Trophoblast cell (in vitro differentiated cells and primary cell): Measurements from ENCODE around the gene NXN.

Experiments used
- DNase-seq, 2 donors: peaks; one replicate each; pipeline ENCODE4 v3.0.0-alpha.2; 2016
- H2AFZ ChIP-seq: 2 replicates; pipeline ENCODE4 v1.6.1; 2013; ENCODE audit warnings: low read length, moderate library complexity, mild to moderate bottlenecking; ENCODE audit not compliant: insufficient read depth, poor library complexity
- H2AK5ac ChIP-seq: 2 replicates; pipeline ENCODE4 v1.6.1; 2013; ENCODE audit warnings: mild to moderate bottlenecking, low read length
- H2BK120ac ChIP-seq: 2 replicates; pipeline ENCODE4 v1.6.1; 2013; ENCODE audit warnings: low read length, mild to moderate bottlenecking, moderate library complexity; ENCODE audit not compliant: insufficient read depth, poor library complexity
- H2BK12ac ChIP-seq: 2 replicates; pipeline ENCODE4 v1.6.1; 2013; ENCODE audit warnings: mild to moderate bottlenecking, low read length, moderate library complexity
- H2BK5ac ChIP-seq: 2 replicates; pipeline ENCODE4 v1.6.1; 2013; ENCODE audit warnings: low read length, low read depth, moderate library complexity, mild to moderate bottlenecking; ENCODE audit not compliant: poor library complexity
- H3K14ac ChIP-seq: 2 replicates; pipeline ENCODE4 v1.6.1; 2013; ENCODE audit warnings: mild to moderate bottlenecking, low read length
- H3K18ac ChIP-seq: 2 replicates; pipeline ENCODE4 v1.6.1; 2013; ENCODE audit warnings: mild to moderate bottlenecking, low read length
- H3K23ac ChIP-seq: 2 replicates; pipeline ENCODE4 v1.6.1; 2013; ENCODE audit warnings: low read length
- H3K27ac ChIP-seq: 2 replicates; pipeline ENCODE4 v1.5.1; 2013; ENCODE audit warnings: low read depth, mild to moderate bottlenecking, inconsistent platforms, low read length, moderate library complexity
- H3K27me3 ChIP-seq: 2 replicates; pipeline ENCODE4 v1.6.1; 2013; ENCODE audit warnings: inconsistent platforms, mild to moderate bottlenecking, low read length, moderate library complexity; ENCODE audit not compliant: insufficient read depth
- H3K36me3 ChIP-seq, 2 experiments: 1 replicate in 1 of 2; 2 replicates in 1 of 2; pipeline ENCODE4 v1.6.1; 2013; ENCODE audit warnings: low read length in 2 of 2, mild to moderate bottlenecking in 2 of 2, moderate library complexity in 1 of 2; ENCODE audit not compliant: insufficient read depth in 2 of 2, control insufficient read depth in 1 of 2
- H3K4ac ChIP-seq: 2 replicates; pipeline ENCODE4 v1.6.1; 2013; ENCODE audit warnings: low read depth, mild to moderate bottlenecking, low read length, moderate library complexity
- H3K4me1 ChIP-seq, 2 experiments: 1 replicate in 1 of 2; 2 replicates in 1 of 2; pipeline ENCODE4 v1.6.1; 2013; ENCODE audit warnings: low read length in 2 of 2, mild to moderate bottlenecking in 2 of 2, moderate library complexity in 1 of 2; ENCODE audit not compliant: insufficient read depth in 2 of 2, control insufficient read depth in 1 of 2
- H3K4me2 ChIP-seq: 2 replicates; pipeline ENCODE4 v1.6.1; 2013; ENCODE audit warnings: inconsistent platforms, mild to moderate bottlenecking, low read length, moderate library complexity
- H3K4me3 ChIP-seq: 2 replicates; pipeline ENCODE4 v1.5.1; 2013; ENCODE audit warnings: mild to moderate bottlenecking, low read depth, low read length, inconsistent platforms
- H3K79me1 ChIP-seq: one replicate; pipeline ENCODE4 v1.6.1; 2013; ENCODE audit warnings: low read length
- H3K79me2 ChIP-seq: 2 replicates; pipeline ENCODE4 v1.6.1; 2013; ENCODE audit warnings: low read length, mild to moderate bottlenecking; ENCODE audit not compliant: control insufficient read depth, insufficient read depth, poor library complexity
- H3K9ac ChIP-seq: 2 replicates; pipeline ENCODE4 v1.6.1; 2013; ENCODE audit warnings: mild to moderate bottlenecking, low read length
- H3K9me3 ChIP-seq: 2 replicates; pipeline ENCODE4 v1.6.1; 2013; ENCODE audit warnings: low read depth, mild to moderate bottlenecking, control low read depth, inconsistent platforms, low read length; ENCODE audit not compliant: insufficient read depth
- H4K12ac ChIP-seq: 2 replicates; pipeline ENCODE4 v1.6.1; 2013; ENCODE audit warnings: low read depth, mild to moderate bottlenecking, low read length, moderate library complexity
- H4K8ac ChIP-seq: 2 replicates; pipeline ENCODE4 v1.6.1; 2013; ENCODE audit warnings: low read depth, mild to moderate bottlenecking, low read length, moderate library complexity
- H4K91ac ChIP-seq: one replicate; pipeline ENCODE4 v1.6.1; 2013; ENCODE audit warnings: low read depth, mild to moderate bottlenecking, low read length, moderate library complexity
- WGBS: extraction: QIAGEN DNeasy Blood & Tissue Kit; methylation state at CpG from one replicate; pipeline ENCODE4 v1.1.7; 2013; ENCODE audit warnings: missing lambda C conversion rate; ENCODE audit not compliant: insufficient read length, insufficient coverage; ENCODE audit errors: extremely low coverage; 5-methylcytosine and 5-hydroxymethylcytosine counted together

Gene NXN

DNA sequence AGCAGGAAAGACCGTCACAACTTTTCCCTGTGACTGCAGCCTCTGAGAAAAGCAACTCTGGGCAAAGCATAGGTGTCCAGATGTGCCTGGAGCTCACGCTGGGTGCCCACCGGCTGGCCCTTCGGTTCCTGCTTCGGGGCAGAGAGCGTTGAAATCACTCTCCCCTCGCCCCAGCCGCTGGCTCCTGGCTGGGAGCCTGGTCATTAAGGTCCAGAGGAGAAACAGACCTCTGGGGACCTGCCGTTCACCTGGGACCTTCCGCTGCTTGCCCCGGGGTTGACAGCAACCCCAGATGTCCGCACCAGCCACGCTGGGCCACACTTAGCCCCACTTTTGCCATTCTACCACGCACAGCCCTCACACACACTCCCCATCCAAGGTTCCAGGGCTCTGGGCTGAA, 184.3 kb downstream of the NXN start:
- no peak overlapping the region for H2AFZ ChIP-seq
- H2BK120ac ChIP-seq: no peak overlapping the region
- no peaks in the 10 kb centered on the region for H3K9me3 ChIP-seq
- no peak overlapping the region for H4K91ac ChIP-seq
- no peak overlapping the region for H3K9ac ChIP-seq
- H3K4me2 ChIP-seq: no peak overlapping the region
- peaks cover 0 to 1% of the 10 kb centered on the region in 2 experiments for H3K4me1 ChIP-seq
- no peak overlapping the region for H3K18ac ChIP-seq
- H4K8ac ChIP-seq: no peak overlapping the region
- peaks cover 34 to 45% of the 10 kb centered on the region in 2 experiments for H3K36me3 ChIP-seq
- no peaks in the 10 kb centered on the region for H3K79me2 ChIP-seq
- no peak overlapping the region for H3K14ac ChIP-seq
- no peak overlapping the region for H3K4me3 ChIP-seq
- no peak overlapping the region for H3K23ac ChIP-seq
- no peak overlapping the region for H3K4ac ChIP-seq
- no peaks in the 10 kb centered on the region for H3K27me3 ChIP-seq
- H3K27ac ChIP-seq: no peak overlapping the region
- no peak overlapping the region for H4K12ac ChIP-seq
- no peak overlapping the region for H2BK12ac ChIP-seq
- no peak overlapping the region for H2BK5ac ChIP-seq
- no peaks in the 10 kb centered on the region for H3K79me1 ChIP-seq
- DNase-seq: no peak
- H2AK5ac ChIP-seq: no peak overlapping the region
- no CpG with 5 or more reads among the region's 14 CpGs for whole genome bisulfite sequencing

DNA sequence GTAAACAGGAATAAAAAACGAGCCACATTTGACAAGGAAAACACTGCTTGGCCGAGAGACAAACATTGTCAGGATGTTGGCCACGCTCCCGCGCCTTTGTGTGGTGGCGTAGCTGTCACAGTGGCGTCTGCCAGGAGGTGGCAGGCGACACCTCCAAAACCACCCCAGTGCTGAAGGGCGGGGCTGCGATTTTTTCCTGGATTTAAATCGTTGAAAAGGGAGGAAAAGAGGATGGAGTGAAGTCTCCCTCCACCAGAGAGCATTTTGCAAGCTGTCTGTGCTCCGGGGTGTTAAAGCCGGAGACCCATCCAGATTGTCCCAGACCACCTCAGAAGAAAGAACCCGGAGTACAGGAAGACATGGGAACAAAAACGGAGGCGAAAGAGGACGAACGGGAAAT, 184.7 kb downstream of the NXN start:
- no peak overlapping the region for H3K27ac ChIP-seq
- H3K23ac ChIP-seq: no peak overlapping the region
- H3K4me3 ChIP-seq: no peak overlapping the region
- no peak overlapping the region for H2BK12ac ChIP-seq
- peaks cover 2 to 4% of the 10 kb centered on the region in 2 experiments for H3K4me1 ChIP-seq
- no peaks in the 10 kb centered on the region for H3K9me3 ChIP-seq
- H2AFZ ChIP-seq: no peak overlapping the region
- H2AK5ac ChIP-seq: no peak overlapping the region
- no peaks in the 10 kb centered on the region for H3K79me1 ChIP-seq
- DNase-seq: peak; percentile 37 to 64
- no peak overlapping the region for H3K14ac ChIP-seq
- no peak overlapping the region for H2BK5ac ChIP-seq
- H3K9ac ChIP-seq: no peak overlapping the region
- no peak overlapping the region for H4K8ac ChIP-seq
- H2BK120ac ChIP-seq: no peak overlapping the region
- no CpG with 5 or more reads among the region's 18 CpGs for WGBS
- no peak overlapping the region for H4K12ac ChIP-seq
- H3K4ac ChIP-seq: no peak overlapping the region
- no peaks in the 10 kb centered on the region for H3K79me2 ChIP-seq
- H3K4me2 ChIP-seq: no peak overlapping the region
- H4K91ac ChIP-seq: no peak overlapping the region
- no peak overlapping the region for H3K18ac ChIP-seq
- peaks cover 33 to 44% of the 10 kb centered on the region in 2 experiments for H3K36me3 ChIP-seq
- no peaks in the 10 kb centered on the region for H3K27me3 ChIP-seq

GRCh38 chr17:792277-792676, 187.3 kb downstream of the NXN start:
- Histone ChIP-seq H3K27ac (no peak overlapping the region), H3K4me1 (peaks cover 2 to 4% of the 10 kb centered on the region in 2 experiments), H3K14ac (no peak overlapping the region), H3K4me2 (no peak overlapping the region), H3K27me3 (no peaks in the 10 kb centered on the region), H3K79me2 (no peaks in the 10 kb centered on the region), H2BK12ac (no peak overlapping the region), H3K79me1 (no peaks in the 10 kb centered on the region), H3K4me3 (no peak overlapping the region), H3K4ac (no peak overlapping the region), H4K8ac (no peak overlapping the region), H2BK120ac (no peak overlapping the region), H3K9me3 (peaks cover 2% of the 10 kb centered on the region), H4K12ac (no peak overlapping the region), H3K18ac (no peak overlapping the region), H2AFZ (no peak overlapping the region), H2AK5ac (no peak overlapping the region), H4K91ac (no peak overlapping the region), H3K9ac (no peak overlapping the region), H3K36me3 (peaks cover 27 to 45% of the 10 kb centered on the region in 2 experiments), H2BK5ac (no peak overlapping the region), H3K23ac (no peak overlapping the region)
- no CpG with 5 or more reads among the region's 9 CpGs for WGBS
- no peak for DNase-seq

GRCh38 chr17:791829-792228, 187.7 kb downstream of the NXN start:
- no peak overlapping the region for H3K4me3 ChIP-seq
- no CpG with 5 or more reads among the region's 19 CpGs for WGBS
- no peak overlapping the region for H2BK5ac ChIP-seq
- H3K4ac ChIP-seq: no peak overlapping the region
- no peaks in the 10 kb centered on the region for H3K79me2 ChIP-seq
- no peak overlapping the region for H2BK120ac ChIP-seq
- peaks cover 2 to 4% of the 10 kb centered on the region in 2 experiments for H3K4me1 ChIP-seq
- H4K8ac ChIP-seq: no peak overlapping the region
- H3K9me3 ChIP-seq: peaks cover 2% of the 10 kb centered on the region
- no peak overlapping the region for H3K18ac ChIP-seq
- H3K4me2 ChIP-seq: no peak overlapping the region
- H3K9ac ChIP-seq: no peak overlapping the region
- H4K91ac ChIP-seq: no peak overlapping the region
- H3K27ac ChIP-seq: no peak overlapping the region
- no peaks in the 10 kb centered on the region for H3K79me1 ChIP-seq
- H3K14ac ChIP-seq: no peak overlapping the region
- H2BK12ac ChIP-seq: no peak overlapping the region
- no peak for DNase-seq
- peaks cover 22 to 41% of the 10 kb centered on the region in 2 experiments for H3K36me3 ChIP-seq
- no peak overlapping the region for H2AFZ ChIP-seq
- no peaks in the 10 kb centered on the region for H3K27me3 ChIP-seq
- no peak overlapping the region for H3K23ac ChIP-seq
- H2AK5ac ChIP-seq: no peak overlapping the region
- no peak overlapping the region for H4K12ac ChIP-seq
